HepG2 (cell line): ENCODE results near the gene GRIP1. TPM values are rescaled to one million over a fixed set of nuclear protein-coding genes. Genes with fewer than 3 reads are reported as not detected.

Experiments
- ATAC-seq: fragments of 200-7000 bp; cut with Tn5 transposase; 3 replicates; pipeline ENCODE4 v1.9.1; 2020; ENCODE audit warnings: mild to moderate bottlenecking, moderate library complexity
- BruUV-seq: library from RNA; stranded (reverse); fragments of 400-500 nt; replicated peaks from 2 replicates; lab custom pipeline; 2021; lab: Mats Ljungman, UMichigan
- CTCF ChIA-PET: fragments of 300-600 bp; formaldehyde crosslinking; extraction: SDS; loops from one replicate; lab custom pipeline; 2021; ENCODE audit warnings: low total read pairs, inconsistent platforms, low intra/inter-chr PET ratio; lab: Yijun Ruan, JAX
- POLR2A ChIA-PET: fragments of 350-600 bp; sonication (Branson Sonifier 250); formaldehyde crosslinking; loops from one replicate; lab custom pipeline; 2020; ENCODE audit warnings: antibody characterized with exemption, inconsistent platforms; lab: Yijun Ruan, JAX
- DNase-seq: peaks from one replicate; pipeline ENCODE4 v3.0.0-alpha.2; 2015; ENCODE audit warnings: low spot score
- FAIRE-seq: peaks from 3 replicates; lab custom pipeline; 2011; peaks lifted over from hg19 to GRCh38; lab: Jason Lieb, UNC
- H2AFZ ChIP-seq: one replicate; pipeline ENCODE4 v1.6.1; 2011; ENCODE audit warnings: low read length, inconsistent platforms
- H3K27ac ChIP-seq: fragments of 300-600 bp; 3 replicates; pipeline ENCODE4 v1.8.0; 2011; ENCODE audit warnings: mixed run types, mild to moderate bottlenecking, mixed read lengths, low read length, inconsistent platforms; ENCODE audit not compliant: insufficient read depth; ENCODE audit errors: extremely low read length
- H3K27me3 ChIP-seq, 2 experiments: fragments of 200-600 bp in 1 of 2; 2 replicates in 1 of 2; 3 replicates in 1 of 2; pipeline versions ENCODE4 v1.6.0 to v1.8.0; 2011; ENCODE audit warnings: low read length in 2 of 2, mild to moderate bottlenecking in 2 of 2, moderate library complexity in 2 of 2, inconsistent platforms in 1 of 2; ENCODE audit not compliant: insufficient read depth in 2 of 2, control insufficient read depth in 1 of 2
- H3K36me3 ChIP-seq, 2 experiments: fragments of 200-600 bp in 1 of 2; replicated peaks in 1 of 2; 2 replicates in 1 of 2; 3 replicates in 1 of 2; pipeline versions ENCODE4 v1.5.1 to v1.8.0; 2011; ENCODE audit warnings: low read length in 2 of 2, inconsistent platforms in 1 of 2; ENCODE audit not compliant: insufficient read depth in 2 of 2, control insufficient read depth in 1 of 2
- H3K4me1 ChIP-seq: 2 replicates; pipeline ENCODE4 v1.5.1; 2012; ENCODE audit warnings: low read length, inconsistent platforms; ENCODE audit not compliant: insufficient read depth
- H3K4me2 ChIP-seq: 2 replicates; pipeline ENCODE4 v1.6.0; 2011; ENCODE audit warnings: low read depth, low read length, inconsistent platforms
- H3K4me3 ChIP-seq, 3 experiments: fragments of 200-600 bp in 1 of 3; sonication (generic), shearing (Covaris generic) in 1 of 3; replicated peaks in 1 of 3; 2 replicates each; pipeline ENCODE4 v1.5.1; 2011 to 2016; ENCODE audit warnings: low read length in 3 of 3, inconsistent platforms in 2 of 3, low read depth in 2 of 3, mild to moderate bottlenecking in 2 of 3, control low read depth in 1 of 3, mixed read lengths in 1 of 3; ENCODE audit not compliant: insufficient read depth in 1 of 3
- H3K79me2 ChIP-seq: one replicate; pipeline ENCODE4 v1.6.1; 2011; ENCODE audit warnings: low read length, inconsistent platforms; ENCODE audit not compliant: insufficient read depth
- H3K9ac ChIP-seq: 2 replicates; pipeline ENCODE4 v1.6.0; 2011; ENCODE audit warnings: mild to moderate bottlenecking, low read depth, low read length, inconsistent platforms; ENCODE audit not compliant: insufficient read depth
- H3K9me3 ChIP-seq: 2 replicates; pipeline ENCODE4 v1.5.1; 2012; ENCODE audit warnings: mild to moderate bottlenecking, low read length
- H4K20me1 ChIP-seq: 2 replicates; pipeline ENCODE4 v1.6.0; 2011; ENCODE audit warnings: inconsistent platforms, mild to moderate bottlenecking, low read length, moderate library complexity; ENCODE audit not compliant: insufficient read depth
- FLYWCH1 ChIP-seq: sonication (generic); formaldehyde crosslinking; IDR thresholded peaks from 2 replicates; pipeline ENCODE4 v1.8.1; 2023; ENCODE audit warnings: mild to moderate bottlenecking, missing genetic modification reagents
- GLI4 ChIP-seq: sonication (generic); formaldehyde crosslinking; IDR thresholded peaks from 2 replicates; pipeline ENCODE4 v1.5.1; 2020; ENCODE audit warnings: missing genetic modification reagents, mild to moderate bottlenecking, moderate library complexity, borderline replicate concordance
- HIVEP1 ChIP-seq: sonication (generic); formaldehyde crosslinking; IDR thresholded peaks from 2 replicates; pipeline ENCODE4 v1.4.0; 2020; ENCODE audit warnings: mild to moderate bottlenecking, missing genetic modification reagents
- HNRNPK ChIP-seq: fragments of 200-400 bp; formaldehyde crosslinking; IDR thresholded peaks from 2 replicates; pipeline ENCODE4 v1.6.1; 2018; ENCODE audit warnings: low read length, low read depth, moderate library complexity, mild to moderate bottlenecking; ENCODE audit not compliant: poor library complexity, severe bottlenecking
- MTF1 ChIP-seq: sonication (generic); formaldehyde crosslinking; IDR thresholded peaks from 2 replicates; pipeline ENCODE4 v1.5.0; 2020; ENCODE audit warnings: missing genetic modification reagents
- PAWR ChIP-seq: sonication (generic); formaldehyde crosslinking; IDR thresholded peaks from 2 replicates; pipeline ENCODE4 v1.4.0; 2020; ENCODE audit warnings: missing genetic modification reagents, mild to moderate bottlenecking, borderline replicate concordance
- SRF ChIP-seq: IDR thresholded peaks from 2 replicates; pipeline ENCODE4 v1.6.1; 2011; ENCODE audit warnings: mild to moderate bottlenecking, low read depth, low read length, moderate library complexity
- TRAFD1 ChIP-seq: sonication (generic); formaldehyde crosslinking; IDR thresholded peaks from 2 replicates; pipeline ENCODE4 v1.5.1; 2020; ENCODE audit warnings: missing genetic modification reagents, mild to moderate bottlenecking, borderline replicate concordance
- ZBTB34 ChIP-seq: sonication (generic); formaldehyde crosslinking; IDR thresholded peaks from 2 replicates; pipeline ENCODE4 v1.8.0; 2022; ENCODE audit warnings: mild to moderate bottlenecking, missing genetic modification reagents
- ZNF703 ChIP-seq: sonication (generic); formaldehyde crosslinking; IDR thresholded peaks from 2 replicates; pipeline ENCODE4 v1.5.1; 2020; ENCODE audit warnings: missing genetic modification reagents, mild to moderate bottlenecking, moderate library complexity, borderline replicate concordance
- ZNF891 ChIP-seq: sonication (generic); formaldehyde crosslinking; IDR thresholded peaks from 2 replicates; pipeline ENCODE4 v1.5.0; 2020; ENCODE audit warnings: mild to moderate bottlenecking, missing genetic modification reagents
- ZSCAN9 ChIP-seq: IDR thresholded peaks from 2 replicates; pipeline ENCODE4 v1.6.1; 2016; ENCODE audit warnings: borderline replicate concordance
- WGBS: methylation state at CpG from one replicate; pipeline ENCODE4 v1.1.6; 2017; ENCODE audit warnings: low lambda C conversion rate; 5-methylcytosine and 5-hydroxymethylcytosine counted together
- in situ Hi-C: cut with HindIII; loops from 2 replicates; pipeline ENCODE4 v1.10.0; 2017; ENCODE audit warnings: low pct_unique_long_range_greater_than_20kb; ENCODE audit not compliant: extremely low pct_ligation_motif_present
- intact Hi-C: fragments of 100-400 bp; cut with micrococcal nuclease; formaldehyde crosslinking; loops from one replicate; pipeline ENCODE4 v1.10.0; 2022; ENCODE audit not compliant: unreplicated experiment
- polyA plus RNA-seq, 8 experiments: library from polyadenylated mRNA; depleted of rRNA in 3 of 8; stranded (reverse) in 7 of 8; unstranded in 1 of 8; fragments of >200 nt; fragmentation: Illumina TruSeq in 4 of 8; extraction: Trizol in 4 of 8; gene quantifications; 2 replicates each; pipeline versions ENCODE4 v1.2.1 to v1.2.3, GENCODE V29; 2011 to 2016; ENCODE audit warnings: low read depth in 4 of 8, missing spikeins in 1 of 8, mixed read lengths in 1 of 8; ENCODE audit not compliant: insufficient read depth in 1 of 8
- total RNA-seq, 5 experiments: library from RNA; depleted of rRNA; stranded (reverse); fragments of >200 nt; fragmentation: Illumina TruSeq; extraction: Trizol; gene quantifications; 2 replicates each; pipeline ENCODE4 v1.2.3, GENCODE V29; 2016; ENCODE audit warnings: low read depth in 1 of 5

Gene GRIP1
- total and polyA plus RNA-seq, 2 of the 13 experiments (the other 11 are each of a cell fraction or from before 2014, with no cell fraction given), result not detected

GRCh38 chr12:66607147-66607546 is 71.7 kb downstream of the GRIP1 start (continued):
- TF ChIP-seq FLYWCH1 (CRISPR knock-in tag) (no peak), HIVEP1 (CRISPR knock-in tag) (no peak), PAWR (no peak), HNRNPK (no peak)

DNA sequence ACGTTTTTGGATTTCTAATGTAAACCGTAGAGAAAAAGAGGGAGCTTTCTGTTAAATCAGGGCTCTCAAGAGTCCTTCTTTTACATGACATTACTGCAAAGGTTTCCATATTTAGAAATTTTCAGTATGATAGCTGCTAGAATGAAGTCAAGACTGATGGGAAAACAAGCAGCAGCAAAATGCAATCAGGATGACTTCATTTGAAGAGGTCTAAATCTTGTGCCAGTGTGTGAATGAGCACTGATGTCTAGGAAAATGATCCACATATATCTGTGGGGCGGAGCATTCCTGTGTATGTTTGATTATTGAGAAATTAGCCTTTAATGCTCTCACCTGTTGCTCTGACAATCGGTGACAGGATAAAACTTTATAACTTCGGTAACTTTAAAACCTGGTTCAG is 73.6 kb downstream of the GRIP1 start:
- H3K27ac ChIP-seq, result no peak overlapping the region
- ATAC-seq (no peak), DNase-seq (no peak), FAIRE-seq (no peak)
- TF ChIP-seq ZNF891 (no peak), SRF (no peak), ZNF703 (CRISPR knock-in tag) (no peak), MTF1 (CRISPR knock-in tag) (no peak), TRAFD1 (CRISPR knock-in tag) (no peak), GLI4 (CRISPR knock-in tag) (no peak), ZBTB34 (CRISPR knock-in tag) (no peak), ZSCAN9 (CRISPR knock-in tag) (no peak)
- H3K79me2 ChIP-seq, result no peaks in the 10 kb centered on the region
- no peak overlapping the region for H2AFZ ChIP-seq
- in situ Hi-C loops (no loop called here), intact Hi-C loops (no loop called here)
- no peaks in the 10 kb centered on the region for H3K9me3 ChIP-seq
- H3K4me2 ChIP-seq, result no peak overlapping the region
- 1% methylated on average over 5 of the region's 5 CpGs for WGBS
- ChIA-PET CTCF (no interaction called here), POLR2A (no interaction called here)
- H4K20me1 ChIP-seq, result no peaks in the 10 kb centered on the region
- H3K36me3 ChIP-seq, result no peaks in the 10 kb centered on the region
- H3K4me3 ChIP-seq, result no peak overlapping the region
- BruUV-seq, result no TSS peak
- no peak overlapping the region for H3K9ac ChIP-seq
- H3K4me1 ChIP-seq, result no peaks in the 10 kb centered on the region
- no peaks in the 10 kb centered on the region; a peak in 2 of 5 replicates for H3K27me3 ChIP-seq
